HepG2 (cell line): Measurements from ENCODE around the gene FGFR4. TPM values are rescaled to one million over a fixed set of nuclear protein-coding genes. Genes with fewer than 3 reads are reported as not detected.

Source experiments
- AGO2 ChIP-seq: fragments of 200-400 bp; formaldehyde crosslinking; optimal IDR thresholded peaks from 2 replicates; pipeline ENCODE3; 2017; ENCODE audit warnings: mild to moderate bottlenecking, low read depth, low read length, moderate library complexity
- ARID2 ChIP-seq: sonication (generic); formaldehyde crosslinking; IDR thresholded peaks from 2 replicates; pipeline ENCODE4 v1.8.1; 2022; ENCODE audit warnings: mild to moderate bottlenecking, missing genetic modification reagents, borderline replicate concordance
- BRD4 ChIP-seq: sonication (generic); formaldehyde crosslinking; IDR thresholded peaks from 2 replicates; pipeline ENCODE4 v1.4.0; 2020; ENCODE audit warnings: missing genetic modification reagents
- CHD4 ChIP-seq: fragments of 200-600 bp; sonication (generic); IDR thresholded peaks from 2 replicates; pipeline ENCODE4 v1.7.0; 2017; ENCODE audit warnings: mild to moderate bottlenecking, low read length, borderline replicate concordance
- HES4 ChIP-seq: sonication (generic); formaldehyde crosslinking; IDR thresholded peaks from 2 replicates; pipeline ENCODE4 v1.9.0; 2021; ENCODE audit warnings: mild to moderate bottlenecking, missing genetic modification reagents, borderline replicate concordance
- HHEX ChIP-seq: IDR thresholded peaks from 2 replicates; pipeline ENCODE4 v1.6.1; 2016; ENCODE audit warnings: control low read depth
- IKZF4 ChIP-seq: sonication (generic); formaldehyde crosslinking; IDR thresholded peaks from 2 replicates; pipeline ENCODE4 v1.5.1; 2020; ENCODE audit warnings: borderline replicate concordance, mild to moderate bottlenecking, low read depth, missing genetic modification reagents; ENCODE audit errors: not compliant biosample characterization
- MBD4 ChIP-seq: IDR thresholded peaks from 2 replicates; pipeline ENCODE4 v1.6.1; 2012; ENCODE audit warnings: low read length, inconsistent platforms, borderline replicate concordance
- NR1H2 ChIP-seq: sonication (generic); formaldehyde crosslinking; IDR thresholded peaks from 2 replicates; pipeline ENCODE4 v1.8.1; 2022; ENCODE audit warnings: low read depth, missing genetic modification reagents, borderline replicate concordance
- RBM22 ChIP-seq: fragments of 200-400 bp; formaldehyde crosslinking; optimal IDR thresholded peaks from 2 replicates; pipeline ENCODE3; 2017; ENCODE audit warnings: mild to moderate bottlenecking, low read length, moderate library complexity
- SIN3A ChIP-seq: IDR thresholded peaks from 2 replicates; pipeline ENCODE4 v1.6.1; 2011; ENCODE audit warnings: low read depth, mild to moderate bottlenecking, control low read depth, low read length, borderline replicate concordance
- SOX13 ChIP-seq, 3 experiments: fragments of 450-650 bp in 1 of 3; sonication (generic) in 1 of 3; formaldehyde crosslinking in 1 of 3; IDR thresholded peaks in 2 of 3; conservative IDR thresholded peaks in 1 of 3; 2 replicates each; pipeline versions ENCODE4 v1.5.0 to v1.6.1; 2016 to 2020; ENCODE audit warnings: antibody characterized with exemption in 1 of 3, mild to moderate bottlenecking in 1 of 3, missing compliant biosample characterization in 1 of 3, missing genetic modification reagents in 1 of 3, moderate library complexity in 1 of 3
- ZBTB20 ChIP-seq: sonication (generic); formaldehyde crosslinking; IDR thresholded peaks from 2 replicates; pipeline ENCODE4 v1.8.1; 2023; ENCODE audit warnings: missing genetic modification reagents, low read depth, mild to moderate bottlenecking, borderline replicate concordance
- ZBTB21 ChIP-seq: sonication (generic); formaldehyde crosslinking; IDR thresholded peaks from 2 replicates; pipeline ENCODE4 v1.4.0; 2020; ENCODE audit warnings: missing genetic modification reagents
- ZBTB38 ChIP-seq: sonication (generic); formaldehyde crosslinking; IDR thresholded peaks from 2 replicates; pipeline ENCODE4 v1.5.1; 2020; ENCODE audit warnings: mild to moderate bottlenecking, missing genetic modification reagents
- ZC3H4 ChIP-seq: sonication (generic); formaldehyde crosslinking; IDR thresholded peaks from 2 replicates; pipeline ENCODE4 v1.4.0; 2020; ENCODE audit warnings: missing genetic modification reagents, borderline replicate concordance
- ZFP41 ChIP-seq: sonication (generic); formaldehyde crosslinking; IDR thresholded peaks from 2 replicates; pipeline ENCODE4 v1.4.0; 2020; ENCODE audit warnings: mild to moderate bottlenecking, missing genetic modification reagents, borderline replicate concordance
- ZFP90 ChIP-seq: sonication (generic); formaldehyde crosslinking; IDR thresholded peaks from 2 replicates; pipeline ENCODE4 v1.8.0; 2022; ENCODE audit warnings: missing genetic modification reagents, mild to moderate bottlenecking, inconsistent platforms, borderline replicate concordance
- ZNF337 ChIP-seq: sonication (generic); formaldehyde crosslinking; IDR thresholded peaks from 2 replicates; pipeline ENCODE4 v1.5.1; 2020; ENCODE audit warnings: missing genetic modification reagents, low read depth, mild to moderate bottlenecking, borderline replicate concordance
- ZNF367 ChIP-seq: sonication (generic); formaldehyde crosslinking; IDR thresholded peaks from 2 replicates; pipeline ENCODE4 v1.4.0; 2020; ENCODE audit warnings: missing genetic modification reagents, borderline replicate concordance
- ZNF570 ChIP-seq: sonication (generic); formaldehyde crosslinking; IDR thresholded peaks from 2 replicates; pipeline ENCODE4 v1.4.0; 2020; ENCODE audit warnings: mild to moderate bottlenecking, missing genetic modification reagents, borderline replicate concordance
- ZNF607 ChIP-seq: sonication (generic); formaldehyde crosslinking; IDR thresholded peaks from 2 replicates; pipeline ENCODE4 v1.5.1; 2020; ENCODE audit warnings: missing genetic modification reagents, mild to moderate bottlenecking, borderline replicate concordance
- ZNF614 ChIP-seq: IDR thresholded peaks from 2 replicates; pipeline ENCODE4 v1.6.1; 2018; ENCODE audit warnings: missing biosample characterization, missing genetic modification reagents, inconsistent platforms, borderline replicate concordance
- polyA plus RNA-seq, 8 experiments: library from polyadenylated mRNA; depleted of rRNA in 3 of 8; stranded (reverse) in 7 of 8; unstranded in 1 of 8; fragments of >200 nt; fragmentation: Illumina TruSeq in 4 of 8; extraction: Trizol in 4 of 8; gene quantifications; 2 replicates each; pipeline versions ENCODE4 v1.2.1 to v1.2.3, GENCODE V29; 2011 to 2016; ENCODE audit warnings: low read depth in 4 of 8, missing spikeins in 1 of 8, mixed read lengths in 1 of 8; ENCODE audit not compliant: insufficient read depth in 1 of 8
- total RNA-seq, 5 experiments: library from RNA; depleted of rRNA; stranded (reverse); fragments of >200 nt; fragmentation: Illumina TruSeq; extraction: Trizol; gene quantifications; 2 replicates each; pipeline ENCODE4 v1.2.3, GENCODE V29; 2016; ENCODE audit warnings: low read depth in 1 of 5
- TF ChIP-seq, protein P1 (sequence below): IDR thresholded peaks from 2 replicates; pipeline ENCODE4 v1.6.1; 2012; ENCODE audit warnings: low read depth, low read length, improper control_type of control experiment
- TF ChIP-seq, protein P2 (sequence below): IDR thresholded peaks from 2 replicates; pipeline ENCODE4 v1.6.1; 2016; ENCODE audit warnings: mild to moderate bottlenecking
- TF ChIP-seq, protein P3 (sequence below): sonication (generic); formaldehyde crosslinking; IDR thresholded peaks from 2 replicates; pipeline ENCODE4 v1.8.0; 2022; ENCODE audit warnings: mild to moderate bottlenecking, missing genetic modification reagents

The FGFR4 gene
- total and polyA plus RNA-seq, 2 of the 13 experiments (the other 11 are each of a cell fraction or from before 2014, with no cell fraction given), result 129 to 219 TPM

DNA sequence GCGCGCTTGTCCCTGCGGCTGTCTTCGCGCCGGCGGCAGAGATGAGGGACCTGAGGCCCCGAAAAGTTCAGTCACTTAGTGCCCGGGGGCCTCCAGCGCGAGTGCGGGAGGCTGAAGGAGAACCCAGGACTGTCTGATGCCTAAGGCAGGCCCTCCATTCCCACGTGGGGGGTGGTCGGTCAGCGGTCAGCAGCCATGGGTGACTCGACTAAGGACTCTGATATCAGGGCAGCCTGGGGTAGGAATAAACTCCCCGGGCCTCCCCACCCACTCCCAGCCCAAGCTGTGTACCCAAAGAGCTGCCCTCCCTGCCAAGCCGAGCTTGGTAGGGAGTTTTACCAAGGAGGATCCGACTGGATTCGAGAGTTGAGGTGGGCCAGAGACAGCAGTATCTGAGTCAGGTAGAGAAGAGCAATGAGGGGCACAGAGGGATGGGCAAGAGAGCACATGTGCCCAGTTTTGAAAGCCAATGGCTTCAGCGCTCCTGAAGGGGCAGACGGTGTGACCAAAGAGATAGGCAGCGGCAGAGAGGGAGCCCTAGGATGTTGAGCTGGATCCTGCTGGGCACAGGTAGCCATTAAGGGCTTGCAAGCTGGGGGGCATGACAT lies 787 bp downstream of the FGFR4 start (continued):
- no peak for TF ChIP-seq SOX13 (IDR thresholded peaks at IDR 0.05)
- no peak for TF ChIP-seq SOX13 (CRISPR knock-in tag; conservative IDR thresholded peaks at IDR 0.05 in 1 of 2, IDR thresholded peaks at IDR 0.05 in 1 of 2)
- TF ChIP-seq ZNF570, result no peak
- TF ChIP-seq HHEX (CRISPR knock-in tag), result no peak
- no peak for TF ChIP-seq CHD4
- TF ChIP-seq ZFP41 (CRISPR knock-in tag), result no peak
- 0 out of 2 replicates have a peak, but pooled peaks have one; percentile 21 for TF ChIP-seq ZBTB38 (CRISPR knock-in tag)
- no peak for TF ChIP-seq ZNF607 (CRISPR knock-in tag)
- no peak for TF ChIP-seq ARID2 (CRISPR knock-in tag)
- TF ChIP-seq ZNF614 (CRISPR knock-in tag), result no peak
- no peak for TF ChIP-seq NR1H2 (CRISPR knock-in tag)
- no peak for TF ChIP-seq SIN3A
- TF ChIP-seq BRD4, result no peak
- TF ChIP-seq, protein P1, sequence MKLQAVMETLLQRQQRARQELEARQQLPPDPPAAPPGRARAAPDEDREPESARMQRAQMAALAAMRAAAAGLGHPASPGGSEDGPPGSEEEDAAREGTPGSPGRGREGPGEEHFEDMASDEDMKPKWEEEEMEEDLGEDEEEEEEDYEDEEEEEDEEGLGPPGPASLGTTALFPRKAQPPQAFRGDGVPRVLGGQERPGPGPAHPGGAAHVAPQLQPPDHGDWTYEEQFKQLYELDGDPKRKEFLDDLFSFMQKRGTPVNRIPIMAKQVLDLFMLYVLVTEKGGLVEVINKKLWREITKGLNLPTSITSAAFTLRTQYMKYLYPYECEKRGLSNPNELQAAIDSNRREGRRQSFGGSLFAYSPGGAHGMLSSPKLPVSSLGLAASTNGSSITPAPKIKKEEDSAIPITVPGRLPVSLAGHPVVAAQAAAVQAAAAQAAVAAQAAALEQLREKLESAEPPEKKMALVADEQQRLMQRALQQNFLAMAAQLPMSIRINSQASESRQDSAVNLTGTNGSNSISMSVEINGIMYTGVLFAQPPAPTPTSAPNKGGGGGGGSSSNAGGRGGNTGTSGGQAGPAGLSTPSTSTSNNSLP, result no peak
- TF ChIP-seq ZBTB21 (CRISPR knock-in tag), result no peak
- no peak for TF ChIP-seq ZNF337 (CRISPR knock-in tag)
- TF ChIP-seq ZC3H4 (CRISPR knock-in tag), result peak; percentile 81; the same call in 1 of the 2 replicates
- TF ChIP-seq IKZF4 (CRISPR knock-in tag), result peak; percentile 7
- peak; percentile 98 for TF ChIP-seq AGO2
- TF ChIP-seq HES4, result no peak
- peak; percentile 90 for TF ChIP-seq RBM22
- TF ChIP-seq, protein P2, sequence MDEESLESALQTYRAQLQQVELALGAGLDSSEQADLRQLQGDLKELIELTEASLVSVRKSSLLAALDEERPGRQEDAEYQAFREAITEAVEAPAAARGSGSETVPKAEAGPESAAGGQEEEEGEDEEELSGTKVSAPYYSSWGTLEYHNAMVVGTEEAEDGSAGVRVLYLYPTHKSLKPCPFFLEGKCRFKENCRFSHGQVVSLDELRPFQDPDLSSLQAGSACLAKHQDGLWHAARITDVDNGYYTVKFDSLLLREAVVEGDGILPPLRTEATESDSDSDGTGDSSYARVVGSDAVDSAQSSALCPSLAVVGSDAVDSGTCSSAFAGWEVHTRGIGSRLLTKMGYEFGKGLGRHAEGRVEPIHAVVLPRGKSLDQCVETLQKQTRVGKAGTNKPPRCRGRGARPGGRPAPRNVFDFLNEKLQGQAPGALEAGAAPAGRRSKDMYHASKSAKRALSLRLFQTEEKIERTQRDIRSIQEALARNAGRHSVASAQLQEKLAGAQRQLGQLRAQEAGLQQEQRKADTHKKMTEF (CRISPR knock-in tag), result no peak; the same call in 1 of the 2 replicates
- TF ChIP-seq ZFP90 (CRISPR knock-in tag), result no peak
- TF ChIP-seq ZNF367 (CRISPR knock-in tag), result no peak
- TF ChIP-seq, protein P3, sequence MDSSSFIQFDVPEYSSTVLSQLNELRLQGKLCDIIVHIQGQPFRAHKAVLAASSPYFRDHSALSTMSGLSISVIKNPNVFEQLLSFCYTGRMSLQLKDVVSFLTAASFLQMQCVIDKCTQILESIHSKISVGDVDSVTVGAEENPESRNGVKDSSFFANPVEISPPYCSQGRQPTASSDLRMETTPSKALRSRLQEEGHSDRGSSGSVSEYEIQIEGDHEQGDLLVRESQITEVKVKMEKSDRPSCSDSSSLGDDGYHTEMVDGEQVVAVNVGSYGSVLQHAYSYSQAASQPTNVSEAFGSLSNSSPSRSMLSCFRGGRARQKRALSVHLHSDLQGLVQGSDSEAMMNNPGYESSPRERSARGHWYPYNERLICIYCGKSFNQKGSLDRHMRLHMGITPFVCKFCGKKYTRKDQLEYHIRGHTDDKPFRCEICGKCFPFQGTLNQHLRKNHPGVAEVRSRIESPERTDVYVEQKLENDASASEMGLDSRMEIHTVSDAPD, result no peak
- TF ChIP-seq MBD4, result no peak
- TF ChIP-seq ZBTB20 (CRISPR knock-in tag), result no peak
